Calu3 (cell line): ENCODE results near the gene SBK2. TPM values are rescaled to one million over a fixed set of nuclear protein-coding genes. Genes with fewer than 3 reads are reported as not detected.

ENCODE experiments used
- BruUV-seq: library from RNA; stranded (reverse); fragments of 400-500 nt; replicated peaks from 2 replicates; lab custom pipeline; 2021; lab: Mats Ljungman, UMichigan
- CTCF ChIA-PET: fragments of 300-600 bp; sonication (Branson Sonifier 250); formaldehyde crosslinking; loops from one replicate; lab custom pipeline; 2022; ENCODE audit warnings: antibody characterized with exemption; lab: Charles Lee
- DNase-seq: peaks from one replicate; pipeline ENCODE4 v3.0.0; 2022
- H3K27ac Mint-ChIP-seq: one replicate; pipeline ENCODE4 v1.8.0; 2022; ENCODE audit warnings: mixed read lengths; ENCODE audit not compliant: unreplicated experiment
- H3K27me3 Mint-ChIP-seq: one replicate; pipeline ENCODE4 v1.8.0; 2022; ENCODE audit warnings: mixed read lengths; ENCODE audit not compliant: unreplicated experiment
- H3K36me3 Mint-ChIP-seq: one replicate; pipeline ENCODE4 v1.8.0; 2022; ENCODE audit warnings: mild to moderate bottlenecking, moderate library complexity, mixed read lengths; ENCODE audit not compliant: insufficient read depth, unreplicated experiment
- H3K4me1 Mint-ChIP-seq: one replicate; pipeline ENCODE4 v1.8.0; 2022; ENCODE audit warnings: mild to moderate bottlenecking, low read depth, mixed read lengths; ENCODE audit not compliant: unreplicated experiment
- H3K4me3 Mint-ChIP-seq: one replicate; pipeline ENCODE4 v1.8.0; 2022; ENCODE audit warnings: mild to moderate bottlenecking, low read depth, moderate library complexity, mixed read lengths; ENCODE audit not compliant: unreplicated experiment
- H3K9me3 Mint-ChIP-seq: one replicate; pipeline ENCODE4 v1.8.0; 2022; ENCODE audit warnings: low read depth, mixed read lengths; ENCODE audit not compliant: unreplicated experiment
- CTCF ChIP-seq: fragments of 200-600 bp; IDR thresholded peaks from one replicate; pipeline ENCODE4 v1.8.0; 2022; ENCODE audit warnings: antibody characterized with exemption; ENCODE audit not compliant: unreplicated experiment
- intact Hi-C: fragments of 100-400 bp; cut with micrococcal nuclease; formaldehyde crosslinking; loops from one replicate; pipeline ENCODE4 v1.10.0; 2022; ENCODE audit not compliant: unreplicated experiment
- total RNA-seq: library from RNA; stranded (reverse); gene quantifications from 2 replicates; pipeline ENCODE4 v1.2.3, GENCODE V29; 2022

The SBK2 gene
- total RNA-seq, 1 experiment from 2014 or later: not detected

GRCh38 chr19:55504252-55504603, 32.7 kb downstream of the SBK2 start:
- CTCF ChIA-PET: interaction anchor here (0.6 to 2.0 kb wide), 19 partner anchors 9 to 415 kb away, joined by 3 to 25 read pairs (median 5); partner anchors contain the start of genes FIZ1, ISOC2, NAT14 and ZNF628
- H3K27ac Mint-ChIP-seq: no peak overlapping the region
- peaks cover 9% of the 10 kb centered on the region for H3K36me3 Mint-ChIP-seq
- TF ChIP-seq CTCF: no peak
- intact Hi-C loops: loop anchor here (5.0 to 10.0 kb wide), 2 partner anchors 209 to 362 kb away; no protein-coding TSS in a partner anchor
- no peaks in the 10 kb centered on the region for H3K9me3 Mint-ChIP-seq
- no peak for DNase-seq
- no peaks in the 10 kb centered on the region for H3K4me1 Mint-ChIP-seq
- H3K4me3 Mint-ChIP-seq: peak overlapping the region; percentile 39
- H3K27me3 Mint-ChIP-seq: peaks cover 58% of the 10 kb centered on the region
- no TSS peak for BruUV-seq

GRCh38 chr19:55503502-55504251, 33.3 kb downstream of the SBK2 start:
- peak; percentile 98 for TF ChIP-seq CTCF
- H3K4me1 Mint-ChIP-seq: no peaks in the 10 kb centered on the region
- H3K4me3 Mint-ChIP-seq: peak overlapping the region; percentile 39
- intact Hi-C loops: loop anchor here (1.0 to 10.0 kb wide), 3 partner anchors 35 to 361 kb away; no protein-coding TSS in a partner anchor
- H3K9me3 Mint-ChIP-seq: no peaks in the 10 kb centered on the region
- BruUV-seq: no TSS peak
- CTCF ChIA-PET: interaction anchor here (0.6 to 2.0 kb wide), 20 partner anchors 9 to 415 kb away, joined by 3 to 25 read pairs (median 5); partner anchors contain the start of genes FIZ1, ISOC2, NAT14 and ZNF628
- peak; percentile 92 for DNase-seq
- H3K27me3 Mint-ChIP-seq: peaks cover 58% of the 10 kb centered on the region
- no peak overlapping the region for H3K27ac Mint-ChIP-seq
- peaks cover 9% of the 10 kb centered on the region for H3K36me3 Mint-ChIP-seq

GRCh38 chr19:55503157-55503501, 33.8 kb downstream of the SBK2 start:
- TF ChIP-seq CTCF: no peak
- no peaks in the 10 kb centered on the region for H3K9me3 Mint-ChIP-seq
- peaks cover 57% of the 10 kb centered on the region for H3K27me3 Mint-ChIP-seq
- no peaks in the 10 kb centered on the region for H3K4me1 Mint-ChIP-seq
- H3K4me3 Mint-ChIP-seq: no peak overlapping the region
- intact Hi-C loops: loop anchor here (1.0 to 10.0 kb wide), 3 partner anchors 35 to 361 kb away; no protein-coding TSS in a partner anchor
- CTCF ChIA-PET: interaction anchor here (1.4 to 2.0 kb wide), 3 partner anchors 18 to 362 kb away, joined by 8 to 25 read pairs (median 17); partner anchors contain the start of gene NAT14
- BruUV-seq: no TSS peak
- no peak for DNase-seq
- no peak overlapping the region for H3K27ac Mint-ChIP-seq
- H3K36me3 Mint-ChIP-seq: peaks cover 9% of the 10 kb centered on the region

GRCh38 chr19:55502197-55502952, 34.6 kb downstream of the SBK2 start:
- intact Hi-C loops: loop anchor here (5.0 to 10.0 kb wide), 2 partner anchors 208 to 360 kb away; no protein-coding TSS in a partner anchor
- no TSS peak for BruUV-seq
- peaks cover 57% of the 10 kb centered on the region for H3K27me3 Mint-ChIP-seq
- H3K4me3 Mint-ChIP-seq: no peak overlapping the region
- peaks cover 9% of the 10 kb centered on the region for H3K36me3 Mint-ChIP-seq
- TF ChIP-seq CTCF: no peak
- no peaks in the 10 kb centered on the region for H3K4me1 Mint-ChIP-seq
- H3K27ac Mint-ChIP-seq: no peak overlapping the region
- DNase-seq: no peak
- no peaks in the 10 kb centered on the region for H3K9me3 Mint-ChIP-seq
- CTCF ChIA-PET: no interaction called here
